OCI-LY3 (cell line): ENCODE results near the gene ZFC3H1.
"Not testable (repeated sequence)": the region's sequence is repeated elsewhere in the genome, so short reads cannot be mapped to it uniquely, and the experiment has no call there.

Experiments
- H2AFZ ChIP-seq: fragments of 200-600, 300-600 bp; shearing (Covaris generic); 2 replicates; pipeline ENCODE4 v1.6.0; 2014; ENCODE audit warnings: antibody characterized with exemption, low read depth, low read length
- H3K27ac ChIP-seq: fragments of 200-600, 300-600 bp; sonication (generic); 2 replicates; pipeline ENCODE4 v1.5.1; 2014; ENCODE audit warnings: mild to moderate bottlenecking, low read length, moderate library complexity, mixed read lengths
- H3K27me3 ChIP-seq: fragments of 200-600, 300-600 bp; sonication (generic); 2 replicates; pipeline ENCODE4 v1.6.1; 2014; ENCODE audit warnings: low read depth, low read length, mixed read lengths
- H3K36me3 ChIP-seq: fragments of 200-600, 300-600 bp; sonication (generic); replicated peaks from 2 replicates; pipeline ENCODE3; 2014; ENCODE audit warnings: low read depth, low read length, mixed read lengths
- H3K4me1 ChIP-seq: fragments of 300-600, 200-600 bp; sonication (generic); 2 replicates; pipeline ENCODE4 v1.6.1; 2014; ENCODE audit warnings: low read length, mixed read lengths
- H3K4me2 ChIP-seq: fragments of 200-600, 300-600 bp; sonication (generic); 2 replicates; pipeline ENCODE4 v1.6.1; 2014; ENCODE audit warnings: low read length, mixed read lengths
- H3K4me3 ChIP-seq: fragments of 300-600, 200-600 bp; sonication (generic); 2 replicates; pipeline ENCODE4 v1.5.1; 2014; ENCODE audit warnings: antibody characterized with exemption, mild to moderate bottlenecking, low read length, moderate library complexity
- H3K79me2 ChIP-seq: fragments of 300-600, 200-600 bp; shearing (Covaris generic); 2 replicates; pipeline ENCODE4 v1.6.1; 2014; ENCODE audit warnings: mild to moderate bottlenecking, low read length, mixed read lengths
- H3K9ac ChIP-seq: fragments of 300-600, 200-600 bp; shearing (Covaris generic); 2 replicates; pipeline ENCODE4 v1.6.0; 2014; ENCODE audit warnings: mild to moderate bottlenecking, low read length, moderate library complexity
- H3K9me3 ChIP-seq: fragments of 200-600, 300-600 bp; shearing (Covaris generic); 2 replicates; pipeline ENCODE4 v1.6.1; 2014; ENCODE audit warnings: low read length, mixed read lengths; ENCODE audit not compliant: insufficient read depth
- H4K20me1 ChIP-seq: fragments of 200-600, 300-600 bp; sonication (generic); 2 replicates; pipeline ENCODE4 v1.6.1; 2016; ENCODE audit warnings: low read length, mixed read lengths; ENCODE audit not compliant: insufficient read depth
- CTCF ChIP-seq: fragments of 200-600, 300-600 bp; sonication (generic); IDR thresholded peaks from 2 replicates; pipeline ENCODE4 v1.5.1; 2014; ENCODE audit warnings: antibody characterized with exemption, low read length, low read depth
- EZH2phosphoT487 ChIP-seq: fragments of 200-600 bp; shearing (Covaris generic); IDR thresholded peaks from 2 replicates; pipeline ENCODE4 v1.6.1; 2018; ENCODE audit warnings: antibody characterized with exemption, mixed run types, low read depth

Gene ZFC3H1

DNA sequence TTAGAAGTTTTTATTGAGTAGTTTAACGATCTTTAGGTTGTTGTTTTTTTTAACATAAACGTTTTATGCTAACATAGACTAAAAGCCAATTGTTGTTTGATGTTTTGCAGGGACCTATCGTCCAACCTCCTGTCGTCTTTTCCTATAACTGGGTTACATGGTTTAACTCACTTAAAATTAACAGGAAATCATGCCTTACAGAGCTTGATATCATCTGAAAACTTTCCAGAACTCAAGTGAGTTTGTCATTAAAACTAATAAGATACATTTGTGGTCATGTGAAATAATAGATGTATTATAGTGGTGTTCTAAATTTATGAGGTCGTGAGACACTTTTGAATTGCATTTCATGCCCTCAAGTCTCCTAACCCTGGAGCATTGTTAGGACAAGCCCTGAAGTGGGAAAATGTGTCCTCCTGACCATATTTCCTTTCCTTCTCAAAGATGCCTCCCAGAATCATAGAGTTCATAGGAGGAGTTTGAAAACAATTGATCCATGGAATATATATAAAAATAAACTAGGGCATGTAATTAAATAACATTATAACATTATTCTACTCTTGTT, 84.9 kb downstream of the ZFC3H1 start:
- Histone ChIP-seq H2AFZ (no peak overlapping the region), H3K79me2 (no peaks in the 10 kb centered on the region), H3K4me2 (no peak overlapping the region), H4K20me1 (no peaks in the 10 kb centered on the region), H3K36me3 (no peaks in the 10 kb centered on the region), H3K9ac (no peak overlapping the region), H3K27ac (no peak overlapping the region), H3K9me3 (no peaks in the 10 kb centered on the region), H3K27me3 (no peaks in the 10 kb centered on the region), H3K4me3 (no peak overlapping the region), H3K4me1 (no peaks in the 10 kb centered on the region)
- TF ChIP-seq EZH2phosphoT487 (no peak), CTCF (no peak)

DNA sequence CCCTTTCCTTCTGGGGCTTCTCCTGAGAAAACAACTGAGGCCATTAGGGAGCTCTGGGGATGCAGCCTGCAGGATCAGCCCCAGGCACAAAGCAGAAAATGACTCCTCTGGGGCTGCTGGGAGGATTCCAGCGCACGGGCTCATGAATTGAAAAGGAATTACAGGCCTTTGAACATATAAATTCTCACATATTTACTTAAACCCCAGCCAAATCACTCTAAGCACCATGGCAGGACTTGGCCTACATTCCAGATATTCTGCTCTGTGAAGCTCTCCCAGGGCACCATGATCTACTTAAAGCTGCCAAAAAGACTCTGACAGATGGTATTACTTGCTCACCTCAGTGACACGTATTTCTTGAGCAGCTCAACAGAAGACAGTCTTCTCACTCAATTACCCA, 87.2 kb downstream of the ZFC3H1 start:
- no peaks in the 10 kb centered on the region for H3K4me1 ChIP-seq
- H3K27me3 ChIP-seq, result no peaks in the 10 kb centered on the region
- H3K4me3 ChIP-seq, result no peak overlapping the region
- H3K9me3 ChIP-seq, result no peaks in the 10 kb centered on the region
- TF ChIP-seq EZH2phosphoT487 (no peak), CTCF (no peak)
- H3K27ac ChIP-seq, result no peak overlapping the region
- no peaks in the 10 kb centered on the region for H3K79me2 ChIP-seq
- H3K4me2 ChIP-seq, result no peak overlapping the region
- no peaks in the 10 kb centered on the region for H4K20me1 ChIP-seq
- no peak overlapping the region for H2AFZ ChIP-seq
- no peak overlapping the region for H3K9ac ChIP-seq
- H3K36me3 ChIP-seq, result no peaks in the 10 kb centered on the region

- H3K27ac ChIP-seq, H4K20me1 ChIP-seq, H3K79me2 ChIP-seq, H3K4me3 ChIP-seq, H3K9ac ChIP-seq, H3K36me3 ChIP-seq, H3K4me1 ChIP-seq, H3K9me3 ChIP-seq, H2AFZ ChIP-seq, H3K4me2 ChIP-seq, H3K27me3 ChIP-seq: not testable (repeated sequence)
These were observed 93.8 kb downstream of the ZFC3H1 start for GRCh38 chr12:71569885-71570284.

DNA sequence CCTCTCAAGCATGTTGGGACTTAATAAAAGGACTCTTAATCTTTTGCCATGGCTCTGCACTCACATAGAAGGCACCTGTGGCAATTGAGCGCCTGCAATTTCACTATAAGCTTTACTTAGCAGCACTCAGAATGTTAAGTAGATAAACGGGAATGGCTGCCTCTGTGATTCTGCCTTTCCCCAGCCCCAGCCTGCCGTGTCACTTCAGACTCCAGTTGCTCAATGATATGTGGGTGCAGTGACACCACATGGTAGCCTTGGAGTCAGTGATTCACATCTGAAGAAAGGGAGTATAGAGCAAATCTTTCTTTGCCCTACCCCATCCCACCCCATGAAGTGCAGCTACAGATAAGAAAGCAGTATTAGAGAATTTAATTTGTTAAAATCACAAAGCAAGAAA, 96.1 kb downstream of the ZFC3H1 start:
- no peak overlapping the region for H3K9ac ChIP-seq
- H3K27me3 ChIP-seq, result no peaks in the 10 kb centered on the region
- TF ChIP-seq EZH2phosphoT487 (no peak), CTCF (no peak)
- no peak overlapping the region for H3K4me2 ChIP-seq
- H3K4me1 ChIP-seq, result no peaks in the 10 kb centered on the region
- H3K9me3 ChIP-seq, result no peaks in the 10 kb centered on the region
- H2AFZ ChIP-seq, result no peak overlapping the region
- no peaks in the 10 kb centered on the region for H3K79me2 ChIP-seq
- no peaks in the 10 kb centered on the region for H4K20me1 ChIP-seq
- no peaks in the 10 kb centered on the region for H3K36me3 ChIP-seq
- no peak overlapping the region for H3K4me3 ChIP-seq
- H3K27ac ChIP-seq, result no peak overlapping the region

DNA sequence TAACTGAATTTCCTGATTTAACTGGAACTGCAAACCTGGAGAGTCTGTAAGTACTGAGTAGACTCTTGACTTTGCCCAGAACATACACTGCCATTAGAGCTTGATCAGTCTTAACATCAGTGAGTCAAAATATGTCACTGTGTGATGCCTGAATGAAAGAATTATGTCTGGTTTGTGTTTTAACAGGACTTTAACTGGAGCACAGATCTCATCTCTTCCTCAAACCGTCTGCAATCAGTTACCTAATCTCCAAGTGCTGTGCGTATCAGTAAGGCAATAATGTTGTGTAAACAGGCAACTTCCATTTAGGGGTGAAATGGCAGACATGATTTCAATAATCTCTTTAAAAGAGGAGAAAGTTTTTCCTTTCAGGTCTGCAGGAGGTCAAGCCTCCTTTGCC, 97.0 kb downstream of the ZFC3H1 start:
- Histone ChIP-seq H3K27ac (no peak overlapping the region), H4K20me1 (no peaks in the 10 kb centered on the region), H3K4me2 (no peak overlapping the region), H3K4me1 (no peaks in the 10 kb centered on the region), H3K27me3 (no peaks in the 10 kb centered on the region), H3K9me3 (no peaks in the 10 kb centered on the region), H3K36me3 (no peaks in the 10 kb centered on the region), H3K4me3 (no peak overlapping the region), H3K9ac (no peak overlapping the region), H3K79me2 (no peaks in the 10 kb centered on the region), H2AFZ (no peak overlapping the region)
- no peak for TF ChIP-seq CTCF
- no peak for TF ChIP-seq EZH2phosphoT487
